ENCODE data around the gene NTM. TPM values are rescaled to one million over a fixed set of nuclear protein-coding genes. Genes with fewer than 3 reads are reported as not detected.

The NTM gene
- total and polyA plus RNA-seq, 2 of the 8 experiments (the other 6 are each of a cell fraction or from before 2014, with no cell fraction given): 13.4 to 20.0 TPM

- H3K56ac ChIP-seq (replicated peaks; ENCODE audit: insufficient read length, low read depth, low read length): no peak overlapping the region
- H3K9me3 ChIP-seq (ENCODE audit: insufficient read depth in 2 of 2, low read depth in 1 of 2, low read length in 1 of 2): no peaks in the 10 kb centered on the region
- H3K4me2 ChIP-seq (ENCODE audit: insufficient read depth in 1 of 2, low read depth in 2 of 2, low read length in 2 of 2): no peak overlapping the region
- no peak overlapping the region for H4K8ac ChIP-seq (ENCODE audit: extremely low read depth, insufficient read depth, low read length)
- no peak overlapping the region for H3K4ac ChIP-seq (replicated peaks; ENCODE audit: insufficient read length, low read depth, low read length)
- no peak overlapping the region for H2BK5ac ChIP-seq (ENCODE audit: low read depth, low read length)
- H4K5ac ChIP-seq (ENCODE audit: insufficient read length, low read depth, low read length): no peak overlapping the region
- no peaks in the 10 kb centered on the region for H3K79me1 ChIP-seq (ENCODE audit: low read depth, low read length)
- peaks cover 0 to 8% (median 4%) of the 10 kb centered on the region in 4 experiments; a peak in 3 of 7 replicates for H3K4me1 ChIP-seq (replicated peaks in 1 of 4; ENCODE audit: control insufficient read depth in 3 of 4, insufficient read depth in 4 of 4, low read length in 3 of 4)
- H3K36me3 ChIP-seq (ENCODE audit: control insufficient read depth in 2 of 4, insufficient read depth in 4 of 4, low read length in 3 of 4): no peaks in the 10 kb centered on the region
- no peak overlapping the region for H3K27ac ChIP-seq (ENCODE audit: low read depth, low read length)
- no peak overlapping the region for H2AK5ac ChIP-seq (ENCODE audit: low read depth, low read length)
- no peak overlapping the region for H3K23ac ChIP-seq (ENCODE audit: insufficient read length)
- no peak overlapping the region for H3K9ac ChIP-seq (replicated peaks in 1 of 4; ENCODE audit: extremely low read depth in 1 of 4, low read depth in 3 of 4, low read length in 3 of 4)
- no peak for TF ChIP-seq RNF2 (IDR thresholded peaks at IDR 0.05; ENCODE audit: borderline replicate concordance, low read depth, low read length, missing control alignments, poor library complexity, severe bottlenecking)
- H2BK120ac ChIP-seq (replicated peaks; ENCODE audit: low read depth, low read length): no peak overlapping the region
- H3K27me3 ChIP-seq (replicated peaks in 1 of 4; ENCODE audit: control insufficient read depth in 3 of 4, extremely low read depth in 1 of 4, insufficient read depth in 3 of 4, low read length in 3 of 4): no peaks in the 10 kb centered on the region
- no peaks in the 10 kb centered on the region for H3K23me2 ChIP-seq (ENCODE audit: low read depth, low read length)
- POLR2A ChIA-PET (ENCODE audit: partially characterized antibody): no interaction called here
- no peak overlapping the region for H2BK20ac ChIP-seq (ENCODE audit: low read length)
- H2BK12ac ChIP-seq (ENCODE audit: low read depth, low read length): no peak overlapping the region
- H3K18ac ChIP-seq (ENCODE audit: extremely low read depth, low read length): no peak overlapping the region; the same call in 1 of the 2 replicates
- no peaks in the 10 kb centered on the region for H3K79me2 ChIP-seq (ENCODE audit: control insufficient read depth in 1 of 2, insufficient read depth in 2 of 2, low read length in 2 of 2)
- DNase-seq (ENCODE audit: low read depth in 1 of 2, low spot score in 2 of 2): no peak
- CTCF ChIA-PET (ENCODE audit: partially characterized antibody): interaction anchor here (0.6 to 22.7 kb wide), 7 partner anchors 9 to 183 kb away, joined by 3 to 310 read pairs (median 5); no protein-coding TSS in a partner anchor
- no peak overlapping the region for H3K4me3 ChIP-seq (ENCODE audit: extremely low read depth in 1 of 4, insufficient read depth in 2 of 4, low read depth in 3 of 4, low read length in 4 of 4)
- H4K91ac ChIP-seq (replicated peaks; ENCODE audit: insufficient read length, low read length): no peak overlapping the region
- H2AFZ ChIP-seq (ENCODE audit: low read length): no peak overlapping the region
- WGBS, 2 experiments (ENCODE audit: extremely low coverage in 1 of 2, insufficient coverage in 1 of 2, insufficient read length in 1 of 2, insufficient replicate concordance in 2 of 2, low coverage in 1 of 2, low lambda C conversion rate in 2 of 2, missing lambda C conversion rate in 1 of 2): 83% methylated on average over 10 of the region's 10 CpGs; no CpG with 5 or more reads in 1 of the 2 experiments
- FAIRE-seq: no peak
- H3K14ac ChIP-seq (ENCODE audit: insufficient read length): no peak overlapping the region
- H4K20me1 ChIP-seq (replicated peaks in 1 of 2; ENCODE audit: control insufficient read depth in 1 of 2, insufficient read depth in 2 of 2, low read length in 2 of 2): no peaks in the 10 kb centered on the region
- H2BK15ac ChIP-seq (ENCODE audit: low read length): no peak overlapping the region
Measured at GRCh38 chr11:131877246-131877942, 507.0 kb downstream of the NTM start.
